Measurements from ENCODE around the gene PAXIP1.

GRCh38 chr7:154916856-154917807, 85.8 kb downstream of the PAXIP1 start:
- TF ChIP-seq TAF1 (IDR thresholded peaks at IDR 0.05; ENCODE audit: borderline replicate concordance, low read depth, low read length) = no peak
- TF ChIP-seq POLR2A (IDR thresholded peaks at IDR 0.05; ENCODE audit: low read depth, low read length) = no peak
- no peak for TF ChIP-seq POLR2AphosphoS5 (IDR thresholded peaks at IDR 0.05; ENCODE audit: low read depth, low read length)
